Stimulated activated CD4-positive, alpha-beta T cell treated with anti-CD3 and anti-CD28 coated beads, TNF-alpha, amount 100 ng/mL, for 1 hour (primary cell): ENCODE data around the gene ABL2.
A peak's percentile ranks its signal among the peaks of the same experiment; 100 is the strongest.
"Not testable (repeated sequence)": the region's sequence is repeated elsewhere in the genome, so short reads cannot be mapped to it uniquely, and the experiment has no call there.

Experiments
- DNase-seq, 3 donors: peaks; one replicate each; pipeline ENCODE4 v3.0.0-alpha.2; 2020; ENCODE audit warnings: low read depth in 3 of 3, low spot score in 1 of 3

ABL2 gene

DNA sequence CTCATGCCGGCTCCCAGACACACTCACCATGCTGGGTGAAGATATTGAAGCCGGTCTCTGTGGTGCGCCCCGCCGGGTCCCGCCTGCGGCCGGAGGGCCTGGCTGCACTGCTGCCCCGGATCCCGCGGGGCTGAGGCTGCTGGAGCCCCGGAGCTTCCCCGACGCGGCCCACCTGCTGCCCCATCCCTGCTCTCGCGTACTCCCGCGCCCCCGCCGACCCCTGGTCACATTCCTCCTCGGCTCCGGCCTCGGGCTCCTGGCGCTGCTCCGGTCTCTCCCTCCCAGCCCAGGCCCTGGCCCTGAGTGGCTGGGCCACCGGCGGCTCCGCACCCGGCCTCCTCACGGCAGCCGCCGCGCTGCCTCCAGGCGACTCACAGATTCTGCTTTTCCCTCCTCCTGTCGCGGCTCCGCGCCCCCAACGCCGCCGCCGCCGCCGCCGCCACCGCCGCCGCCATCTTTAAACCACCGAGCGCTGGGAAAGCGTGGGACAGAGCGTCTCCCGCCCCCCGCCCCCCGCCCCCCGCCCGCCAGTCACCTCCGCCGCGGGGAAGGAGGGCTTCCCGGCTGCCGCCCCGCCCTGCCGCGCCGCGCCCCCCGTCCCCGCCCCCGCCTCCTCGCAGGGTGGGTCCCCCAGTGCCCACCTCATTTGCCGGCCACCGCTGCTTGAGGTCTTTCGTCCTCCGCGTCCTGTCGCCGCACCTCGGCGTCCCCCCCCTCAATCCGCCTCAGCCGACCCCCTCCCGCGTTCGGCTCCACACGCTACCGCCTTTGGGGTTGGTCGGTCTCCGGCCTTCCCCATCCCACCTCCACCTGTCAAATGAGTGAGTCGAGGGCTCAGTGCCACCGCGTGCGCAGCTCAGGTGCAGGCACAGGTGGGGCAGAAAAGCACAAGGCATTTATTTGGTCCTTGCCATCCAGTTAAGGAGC lies at the start of gene ABL2:
Gene ABL2, minus strand, starts transcription at position 464 of the 927 bp plus-strand sequence. Its CDS starts 280 bp downstream, at position 184.
- DNase-seq: peak in 1 of 3 donors; percentile 40

DNA sequence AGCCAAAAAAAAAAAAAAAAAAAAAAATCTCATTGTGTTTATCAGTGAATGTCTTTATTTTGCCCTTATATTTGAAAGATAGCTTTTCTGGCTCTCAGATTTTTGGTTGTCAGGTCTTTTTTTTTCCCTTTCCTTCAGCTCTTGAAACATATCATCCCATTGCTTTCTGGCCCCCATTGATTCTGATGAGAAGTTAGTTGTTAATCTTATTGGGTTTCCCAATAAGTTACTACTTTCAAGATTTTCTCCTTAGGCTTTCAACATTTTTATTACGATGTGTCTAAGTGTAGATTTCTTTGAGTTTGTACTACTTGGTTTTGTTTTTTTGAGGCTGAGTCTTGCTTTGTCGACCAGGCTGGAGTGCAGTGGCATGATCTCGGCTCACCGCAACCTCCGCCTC lies 49.4 kb upstream of the ABL2 start:
- DNase-seq: no peak

DNA sequence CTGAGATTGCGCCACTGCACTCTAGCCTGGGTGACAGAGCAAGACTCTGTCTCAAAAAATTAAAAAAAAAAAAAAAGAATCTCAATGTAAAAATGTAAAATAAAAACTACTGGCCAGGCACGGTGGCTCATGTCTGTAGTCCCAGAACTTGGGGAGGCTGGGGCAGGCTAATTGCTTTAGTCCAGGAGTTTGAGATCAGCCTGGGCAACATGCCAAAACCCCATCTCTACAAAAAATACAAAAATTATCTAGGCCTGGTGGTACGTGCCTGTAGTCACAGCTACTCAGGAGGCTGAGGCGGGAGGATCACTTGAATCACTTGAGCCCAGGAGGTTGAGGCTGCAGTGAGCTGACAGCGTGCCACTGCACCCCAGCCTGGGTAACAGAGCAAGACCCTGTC lies 44.9 kb upstream of the ABL2 start:
- not testable (repeated sequence) for DNase-seq

DNA sequence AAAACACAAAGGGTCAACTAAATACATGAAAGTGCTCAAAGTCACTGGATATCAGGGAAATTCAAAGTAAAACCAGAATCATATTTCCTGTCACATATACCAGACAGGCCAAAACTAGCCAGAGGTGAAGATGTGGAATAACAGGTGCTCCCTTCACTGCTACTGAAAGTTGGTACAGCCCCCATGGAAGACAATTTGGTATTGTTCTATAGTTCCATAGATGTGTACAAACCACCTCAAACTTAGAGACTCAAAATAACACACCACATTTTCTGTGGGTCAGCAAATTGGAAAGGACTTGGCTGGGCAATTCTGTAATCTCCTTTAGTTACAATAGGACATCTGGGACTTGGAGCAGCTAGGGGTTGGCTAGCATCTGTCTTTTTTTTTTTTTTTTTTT lies 39.6 kb upstream of the ABL2 start:
- no peak for DNase-seq

DNA sequence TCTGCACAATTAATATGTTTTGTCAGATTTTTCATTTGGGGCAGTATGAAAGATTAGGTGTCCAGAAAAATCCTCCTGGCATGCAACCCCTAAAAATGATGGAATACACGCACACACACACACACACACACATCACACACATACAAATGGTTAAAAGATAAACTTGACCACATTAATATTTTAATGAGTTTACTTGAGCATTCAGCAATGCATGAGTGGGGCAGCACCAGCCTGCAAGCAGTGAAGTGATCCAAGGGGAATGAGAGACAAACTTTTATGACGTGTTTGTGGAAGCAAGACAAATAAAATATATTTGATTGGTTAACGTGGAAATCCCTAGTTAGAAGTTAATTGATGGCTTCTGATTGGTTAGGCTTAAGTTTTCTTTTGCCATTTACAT lies 35.0 kb upstream of the ABL2 start:
- DNase-seq: no peak

DNA sequence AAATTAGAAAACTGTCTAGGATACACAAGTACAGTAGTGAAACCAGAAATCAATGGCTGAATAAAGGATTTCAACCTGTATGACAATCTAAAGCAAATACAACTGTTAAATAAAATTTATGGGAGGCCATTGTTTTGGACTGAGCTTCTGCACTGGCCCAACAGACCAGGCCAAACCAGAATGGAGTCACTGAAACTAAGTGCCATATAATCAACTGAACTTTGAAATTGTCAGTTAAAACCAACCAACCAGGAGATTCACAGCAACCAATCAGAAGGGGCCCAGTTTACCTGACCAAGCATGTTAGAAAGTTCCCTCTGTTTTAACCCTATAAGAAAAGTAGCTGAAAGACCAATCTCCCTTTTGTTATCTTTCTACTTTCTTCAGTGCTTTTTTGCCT lies 33.6 kb upstream of the ABL2 start:
- DNase-seq: no peak

DNA sequence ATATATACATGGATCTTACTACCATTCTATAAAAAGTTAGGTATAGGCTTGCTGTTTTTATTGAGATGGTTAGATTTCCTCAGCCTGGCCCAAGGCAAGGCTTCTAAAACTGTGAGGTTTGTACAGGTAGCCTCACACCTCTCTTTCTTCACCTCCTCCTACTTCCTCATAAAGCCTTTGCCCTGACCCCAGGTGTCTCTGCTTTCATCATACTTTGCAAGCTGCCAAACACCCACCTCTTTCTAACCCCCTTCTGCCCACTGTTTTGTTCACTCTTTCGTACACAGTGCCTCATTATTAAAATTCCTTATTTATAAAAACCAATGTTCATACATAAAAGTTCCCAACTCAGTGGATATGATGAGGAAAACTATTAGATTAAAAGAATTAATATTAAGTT lies 32.7 kb upstream of the ABL2 start:
- no peak for DNase-seq

DNA sequence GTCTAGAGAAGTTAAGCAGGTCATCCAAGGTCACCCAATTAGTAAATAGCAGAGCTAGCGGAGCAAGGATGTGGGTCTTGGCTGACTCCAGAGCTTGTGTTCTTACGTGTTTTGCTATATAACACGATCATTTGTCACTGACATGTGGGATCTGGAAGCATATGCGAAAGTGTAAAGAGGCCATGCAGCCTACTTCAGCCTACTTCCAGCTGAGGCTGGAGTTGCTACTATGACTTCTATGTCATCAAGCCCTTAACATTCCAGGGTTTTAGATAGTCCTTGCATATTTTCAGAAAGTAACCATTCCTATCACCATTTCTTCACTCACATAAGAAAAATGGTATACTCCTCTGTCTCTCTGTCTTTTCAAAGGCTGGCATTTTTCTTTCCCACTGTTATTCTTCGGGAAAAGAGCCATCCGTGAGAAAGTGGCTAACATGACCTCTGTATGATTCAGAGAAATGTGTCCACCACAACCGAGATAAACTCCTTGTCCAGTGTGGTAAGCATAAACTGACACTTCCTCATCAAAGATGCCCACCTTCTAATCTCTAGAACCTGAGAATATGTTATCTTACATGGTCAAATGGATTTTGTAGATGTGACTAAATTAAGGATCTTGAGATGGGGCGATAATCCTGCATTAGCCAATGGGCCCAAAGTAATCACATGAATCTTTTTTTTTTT lies 24.0 kb upstream of the ABL2 start:
- DNase-seq: no peak

DNA sequence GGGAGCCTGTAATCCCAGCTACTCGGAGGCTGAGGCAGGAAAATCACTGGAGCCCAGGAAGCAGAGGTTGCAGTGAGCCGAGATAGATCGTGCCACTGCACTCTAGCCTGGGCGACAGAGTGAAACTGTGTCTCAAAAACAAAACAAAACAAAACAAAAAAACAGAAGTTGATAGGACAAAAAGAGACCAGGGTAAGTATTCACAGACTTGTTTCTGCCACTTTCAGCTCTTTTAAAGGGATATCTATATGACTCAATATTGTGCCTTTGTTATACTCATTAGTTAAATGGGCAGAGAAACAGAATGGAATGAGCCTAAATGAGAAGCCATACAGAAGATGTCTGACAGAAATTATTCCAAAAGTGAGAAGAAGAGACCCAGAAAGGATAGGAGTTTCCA lies 23.1 kb upstream of the ABL2 start:
- no peak for DNase-seq

DNA sequence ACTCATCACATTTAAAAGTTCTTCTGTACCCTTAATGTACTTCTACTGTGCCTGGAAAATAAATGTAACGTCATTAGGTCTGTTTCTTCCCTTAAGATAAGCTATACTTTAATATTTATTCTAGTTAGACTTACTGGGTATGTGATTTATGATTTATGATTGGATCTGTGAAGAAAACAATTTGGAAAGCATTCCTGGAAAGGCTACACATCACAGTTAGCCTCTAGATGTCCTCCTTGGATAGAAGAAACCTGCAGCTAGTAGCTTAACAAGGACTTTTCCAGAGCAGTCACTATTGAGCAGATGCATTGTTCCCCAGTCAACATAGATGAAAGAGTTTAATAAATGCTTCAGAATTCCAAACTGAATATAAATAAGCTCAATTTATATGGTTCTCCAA lies 22.2 kb upstream of the ABL2 start:
- DNase-seq: no peak

DNA sequence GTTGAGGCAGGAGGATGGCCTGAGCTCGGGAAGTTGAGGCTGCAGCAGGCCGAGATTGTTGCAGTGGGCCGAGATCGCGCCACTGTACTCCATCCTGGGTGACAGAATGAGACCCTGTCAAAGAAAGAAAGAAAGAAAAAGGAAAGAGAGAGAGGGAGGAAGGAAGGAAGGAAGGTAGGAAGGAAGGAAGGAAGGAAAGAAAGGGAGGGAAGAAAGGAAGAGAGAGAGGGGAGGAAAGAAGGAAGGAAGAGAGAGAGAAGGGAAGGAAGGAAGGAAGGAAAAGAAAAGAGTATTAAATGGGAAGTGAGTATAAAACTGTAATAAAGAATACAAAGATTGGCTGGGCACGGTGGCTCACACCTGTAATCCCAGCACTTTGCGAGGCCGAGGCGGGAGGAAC lies 18.4 kb upstream of the ABL2 start:
- no peak for DNase-seq

DNA sequence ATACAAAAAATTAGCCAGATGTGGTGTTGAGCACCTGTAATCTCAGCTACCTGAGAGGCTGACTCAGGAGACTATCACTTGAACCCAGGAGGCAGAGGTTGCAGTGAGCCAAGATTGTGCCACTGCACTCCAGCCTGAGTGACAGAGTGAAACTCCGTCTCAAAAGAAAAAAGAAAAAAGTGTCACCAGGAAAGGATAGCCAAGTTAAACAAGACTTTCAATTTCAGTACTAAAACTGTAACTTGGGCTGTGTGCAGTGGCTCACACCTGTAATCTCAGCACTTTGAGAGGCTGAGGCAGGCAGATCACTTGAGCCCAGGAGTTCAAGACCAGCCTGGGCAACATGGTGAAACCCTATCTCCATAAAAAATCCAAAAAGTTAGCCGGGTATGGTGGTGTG lies 15.9 kb upstream of the ABL2 start:
- not testable (repeated sequence) for DNase-seq

DNA sequence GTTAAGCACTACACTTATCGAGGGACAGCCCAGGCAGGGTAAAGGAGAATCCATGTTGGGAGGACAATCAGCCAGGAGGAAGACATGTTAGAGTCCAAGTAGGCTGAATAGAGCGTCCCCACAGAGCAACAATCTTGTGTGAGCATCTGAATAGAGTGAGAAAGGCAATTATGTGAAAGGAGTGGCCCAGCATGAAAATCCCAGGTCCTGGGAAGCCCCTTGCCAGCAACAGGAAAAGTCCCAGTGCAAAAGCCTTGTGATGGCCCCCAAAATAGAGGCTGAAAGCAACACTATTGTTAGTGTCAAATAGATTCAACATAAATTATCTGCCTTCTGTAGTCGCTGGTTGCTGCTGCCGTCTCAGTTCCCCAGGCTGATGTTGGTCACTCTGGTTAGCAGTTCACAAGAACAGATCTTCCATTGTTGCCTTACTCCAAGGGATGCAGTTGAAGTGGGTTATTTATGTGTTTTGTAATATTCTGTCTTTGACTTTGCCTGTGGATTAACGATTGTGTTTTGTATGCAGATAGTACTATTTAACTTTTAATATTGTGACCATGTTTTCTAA lies 12.1 kb upstream of the ABL2 start:
- no peak for DNase-seq

DNA sequence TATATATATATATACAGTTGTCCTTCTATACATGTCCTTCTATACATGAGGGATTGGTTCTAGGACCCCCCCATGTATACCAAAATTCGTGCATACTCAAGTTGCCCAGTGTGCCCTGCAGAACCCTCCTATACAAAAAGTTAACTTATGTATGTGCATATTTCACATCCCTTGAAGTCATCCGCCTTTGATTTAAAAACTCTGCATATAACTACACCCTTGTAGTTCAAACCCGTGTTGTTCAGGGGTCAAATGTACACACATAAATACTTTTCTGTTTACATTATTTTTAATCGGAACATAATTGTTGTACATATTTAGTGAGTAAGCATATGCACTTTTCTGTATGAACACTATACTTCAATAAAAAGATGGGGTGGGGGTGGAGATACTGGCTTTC lies 7.7 kb upstream of the ABL2 start:
- no peak for DNase-seq

DNA sequence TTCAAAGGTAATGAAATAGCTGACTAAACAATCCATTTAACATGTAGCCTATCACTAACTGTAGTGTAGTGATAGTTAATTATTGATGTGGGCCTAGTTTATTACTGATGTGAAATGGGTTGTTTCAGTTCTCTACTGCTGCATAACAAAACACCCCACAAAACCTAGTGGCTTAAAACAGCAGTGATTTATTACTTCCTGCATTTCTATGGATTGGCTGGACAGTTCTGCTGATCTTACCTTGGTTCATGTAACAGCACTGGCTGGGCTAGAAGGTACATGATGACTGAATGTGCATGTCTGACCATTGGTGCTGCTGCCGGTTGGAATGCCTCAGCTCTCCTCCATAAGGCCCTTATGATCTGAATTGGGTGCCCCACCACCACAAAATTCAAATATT lies 5.4 kb upstream of the ABL2 start:
- DNase-seq: no peak

DNA sequence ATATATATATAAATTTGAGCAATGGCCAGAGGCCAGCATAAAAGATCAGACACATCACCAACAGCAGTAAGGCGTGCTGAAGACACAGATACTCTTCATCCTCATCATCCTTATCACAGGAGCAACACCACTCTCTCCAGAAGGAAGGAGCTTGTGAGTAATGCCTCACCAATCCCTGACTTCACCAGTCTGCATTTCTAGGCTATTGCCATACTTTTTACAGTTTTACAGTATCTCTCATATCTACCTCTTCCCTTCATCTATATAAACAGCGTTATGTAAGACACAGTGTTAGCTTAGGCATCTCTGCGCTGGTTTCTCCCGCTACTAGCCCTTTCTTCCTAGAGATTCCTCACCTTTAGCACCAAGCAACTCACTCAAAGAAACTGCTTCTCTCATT lies 2.4 kb upstream of the ABL2 start:
- DNase-seq: no peak

DNA sequence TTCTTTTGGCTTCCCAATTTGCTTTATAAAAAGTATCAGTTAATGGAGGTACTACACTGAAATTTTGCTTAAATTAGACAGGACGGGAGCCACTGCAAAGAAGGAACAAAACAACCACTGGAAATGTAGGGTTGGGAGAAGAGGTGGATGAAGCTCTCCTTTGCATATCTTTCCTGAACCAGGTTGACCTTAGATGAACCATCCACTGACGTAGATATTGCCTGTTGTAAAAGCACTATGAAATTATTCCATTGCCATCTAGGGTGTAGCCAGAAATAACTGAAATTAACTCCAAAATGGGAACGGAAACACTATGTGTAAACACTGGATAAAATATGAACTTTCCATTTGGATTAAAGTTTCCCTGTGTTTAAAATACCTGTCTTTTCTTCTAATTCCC lies 1.2 kb upstream of the ABL2 start:
- no peak for DNase-seq

DNA sequence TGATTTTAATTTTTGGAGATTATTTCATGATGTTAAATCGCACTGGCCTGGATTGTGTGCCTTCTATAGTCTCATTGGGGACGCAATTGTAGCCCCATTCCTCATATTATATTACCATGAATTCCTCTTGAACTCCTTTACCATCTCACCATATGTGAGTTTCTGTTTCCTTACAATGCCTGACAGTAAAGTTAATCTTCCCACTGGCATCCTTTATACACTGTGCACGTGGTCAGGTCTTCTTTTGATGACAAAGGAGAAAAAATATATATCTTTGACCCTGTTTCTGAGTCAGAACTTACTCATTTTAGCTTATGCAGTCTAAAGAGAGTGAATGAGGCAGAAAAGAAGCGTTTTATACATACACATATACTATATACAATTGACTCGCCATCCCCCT lies 774 bp upstream of the ABL2 start:
- no peak for DNase-seq

DNA sequence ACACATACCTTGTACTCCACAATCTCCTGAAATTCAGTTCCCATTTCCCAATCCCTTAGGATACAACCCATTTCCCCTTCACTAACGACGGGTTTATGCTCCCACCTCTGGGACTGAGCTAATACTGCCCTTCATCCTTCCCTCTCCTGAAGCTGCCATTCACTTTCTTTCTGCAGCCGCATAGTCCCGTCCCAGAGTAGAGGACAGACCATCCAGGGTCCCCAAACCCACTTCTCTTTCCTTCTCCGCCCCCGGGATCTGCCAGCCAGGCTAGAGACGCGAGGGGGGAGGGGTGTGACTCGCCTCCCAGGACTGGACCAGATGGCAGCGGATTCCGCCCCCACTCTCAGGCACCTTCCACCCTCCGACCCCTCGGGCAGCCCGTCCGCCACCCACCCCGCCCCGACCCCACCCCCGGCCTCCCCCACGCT lies 679 bp downstream of the ABL2 start:
- DNase-seq: peak in 1 of 3 donors; percentile 16

DNA sequence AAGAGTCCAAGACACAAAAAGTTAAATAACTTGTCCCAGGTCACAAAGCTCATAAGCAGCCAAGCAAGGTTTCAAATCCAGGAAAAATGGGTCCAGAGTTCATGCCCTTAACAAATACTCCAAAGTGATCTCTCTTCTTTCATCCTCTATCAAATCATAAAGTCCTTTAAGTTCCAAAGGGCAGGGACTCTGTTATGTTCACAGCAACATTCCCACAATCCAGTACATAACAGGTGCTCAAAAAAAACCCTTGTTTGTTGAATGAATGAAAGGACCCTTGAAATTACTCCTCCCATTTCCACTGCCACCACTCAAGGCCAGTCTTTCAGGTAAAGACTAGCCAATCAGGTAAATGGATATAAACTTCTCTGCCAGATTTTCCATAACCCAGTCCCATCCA lies 2.7 kb downstream of the ABL2 start:
- no peak for DNase-seq

DNA sequence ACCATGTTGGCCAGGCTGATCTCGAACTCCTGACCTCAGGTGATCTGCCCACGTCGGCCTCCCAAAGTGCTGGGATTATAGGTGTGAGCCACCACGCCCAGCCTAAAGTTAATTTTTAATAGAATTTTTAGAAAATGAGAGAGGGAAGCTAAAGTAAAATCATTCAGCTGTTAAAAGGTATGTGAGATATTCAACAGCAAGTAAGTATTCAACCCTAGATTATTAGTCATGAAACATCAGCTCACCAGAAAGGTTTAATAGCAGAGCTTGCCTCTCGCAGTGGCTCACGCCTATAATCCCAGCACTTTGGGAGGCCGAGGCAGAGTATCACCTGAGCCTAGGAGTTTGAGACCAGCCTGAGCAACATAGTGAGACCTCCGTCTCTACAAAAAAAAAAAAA lies 5.0 kb downstream of the ABL2 start:
- DNase-seq: not testable (repeated sequence)

DNA sequence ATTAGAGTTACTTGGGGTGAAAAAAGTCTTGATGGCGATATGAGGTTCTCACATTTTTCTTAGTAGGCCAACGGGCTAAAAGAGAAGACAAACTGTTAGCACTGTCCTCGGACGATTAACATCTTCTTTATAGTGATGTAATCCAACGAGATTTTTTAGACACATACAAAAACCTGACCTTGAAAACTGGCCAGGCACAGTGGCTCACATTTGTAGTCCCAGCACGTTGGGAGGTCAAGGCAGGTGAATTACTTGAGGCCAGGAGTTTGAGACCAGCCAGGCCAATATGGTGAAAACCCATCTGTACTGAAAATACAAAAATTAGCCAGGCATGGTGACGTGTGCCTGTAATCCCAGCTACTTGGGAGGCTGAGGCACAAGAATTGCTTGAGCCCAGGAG lies 8.4 kb downstream of the ABL2 start:
- not testable (repeated sequence) for DNase-seq
